ENCODE measurements around the gene KIRREL1.

DNA sequence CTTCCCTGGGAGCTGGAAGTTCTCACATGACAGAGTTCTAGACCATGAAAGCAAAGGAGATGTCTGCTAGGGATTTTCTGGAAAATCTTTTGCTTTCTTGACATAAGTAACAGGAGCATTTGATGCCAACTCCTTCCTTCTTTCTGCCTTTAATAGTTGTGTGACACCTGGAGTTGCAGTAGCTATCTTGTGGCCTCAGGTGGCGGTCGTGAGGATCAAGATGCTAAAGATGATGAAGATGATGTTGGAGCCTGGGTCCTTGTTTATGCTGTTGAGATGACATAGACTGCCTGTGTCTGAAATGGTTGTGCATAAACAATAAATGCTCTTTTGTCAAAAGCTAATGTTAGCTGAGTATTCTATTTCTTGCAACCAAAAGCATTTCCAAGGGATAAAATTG lies 32.7 kb upstream of the KIRREL1 start:
- TF ChIP-seq, protein P1, sequence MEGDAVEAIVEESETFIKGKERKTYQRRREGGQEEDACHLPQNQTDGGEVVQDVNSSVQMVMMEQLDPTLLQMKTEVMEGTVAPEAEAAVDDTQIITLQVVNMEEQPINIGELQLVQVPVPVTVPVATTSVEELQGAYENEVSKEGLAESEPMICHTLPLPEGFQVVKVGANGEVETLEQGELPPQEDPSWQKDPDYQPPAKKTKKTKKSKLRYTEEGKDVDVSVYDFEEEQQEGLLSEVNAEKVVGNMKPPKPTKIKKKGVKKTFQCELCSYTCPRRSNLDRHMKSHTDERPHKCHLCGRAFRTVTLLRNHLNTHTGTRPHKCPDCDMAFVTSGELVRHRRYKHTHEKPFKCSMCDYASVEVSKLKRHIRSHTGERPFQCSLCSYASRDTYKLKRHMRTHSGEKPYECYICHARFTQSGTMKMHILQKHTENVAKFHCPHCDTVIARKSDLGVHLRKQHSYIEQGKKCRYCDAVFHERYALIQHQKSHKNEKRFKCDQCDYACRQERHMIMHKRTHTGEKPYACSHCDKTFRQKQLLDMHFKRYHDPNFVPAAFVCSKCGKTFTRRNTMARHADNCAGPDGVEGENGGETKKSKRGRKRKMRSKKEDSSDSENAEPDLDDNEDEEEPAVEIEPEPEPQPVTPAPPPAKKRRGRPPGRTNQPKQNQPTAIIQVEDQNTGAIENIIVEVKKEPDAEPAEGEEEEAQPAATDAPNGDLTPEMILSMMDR (optimal IDR thresholded peaks at IDR 0.05 in 1 of 3, IDR thresholded peaks at IDR 0.05 in 1 of 3, conservative IDR thresholded peaks at IDR 0.05 in 1 of 3; ENCODE audit: extremely low read depth in 1 of 3, insufficient read depth in 2 of 3, low read length in 3 of 3), result no peak
- TF ChIP-seq EZH2 (IDR thresholded peaks at IDR 0.05; ENCODE audit: low read length), result no peak

Measured in keratinocyte (primary cell).